Thoracic aorta (tissue), 2 donors: ENCODE data around the gene TMCC3. TPM values are rescaled to one million over a fixed set of nuclear protein-coding genes. Genes with fewer than 3 reads are reported as not detected.

Experiments used
- ATAC-seq: fragments of 150-250 bp; one replicate; pipeline ENCODE4 v1.8.0; 2017; ENCODE audit warnings: low read depth; ENCODE audit not compliant: insufficient number of reproducible peaks, low FRiP score
- DNase-seq: peaks from one replicate; pipeline ENCODE4 v3.0.0-alpha.2; 2020; ENCODE audit warnings: low spot score
- H3K27ac ChIP-seq, 2 donors: fragments of 200-600 bp; sonication (generic); 1 replicate in 1 of 2; 2 replicates in 1 of 2; pipeline ENCODE4 v1.5.1; 2016; ENCODE audit warnings: mild to moderate bottlenecking in 2 of 2, moderate library complexity in 2 of 2
- H3K27me3 ChIP-seq: fragments of 200-600 bp; sonication (generic); replicated peaks from 2 replicates; pipeline ENCODE4 v1.6.0; 2016; ENCODE audit warnings: mild to moderate bottlenecking; ENCODE audit not compliant: insufficient read depth
- H3K36me3 ChIP-seq: fragments of 200-600 bp; sonication (generic); one replicate; pipeline ENCODE4 v1.5.1; 2016
- H3K4me1 ChIP-seq, 2 donors: fragments of 200-600 bp; sonication (generic); 1 replicate in 1 of 2; 2 replicates in 1 of 2; pipeline versions ENCODE4 v1.5.1 to v1.6.0; 2016; ENCODE audit warnings: low read depth in 2 of 2, mild to moderate bottlenecking in 1 of 2; ENCODE audit not compliant: control insufficient read depth in 1 of 2
- H3K4me3 ChIP-seq: fragments of 200-600 bp; sonication (generic); 2 replicates; pipeline ENCODE4 v1.5.1; 2016; ENCODE audit warnings: mild to moderate bottlenecking
- H3K9me3 ChIP-seq: fragments of 200-600 bp; sonication (generic); 2 replicates; pipeline ENCODE4 v1.5.1; 2016
- total RNA-seq, 2 donors: library from RNA; depleted of rRNA; stranded (reverse); fragments of >200 nt; gene quantifications; one replicate each; pipeline versions ENCODE4 v1.1.0 to v1.2.3, GENCODE V29; 2016
- TF ChIP-seq, protein P1 (sequence below): fragments of 200-600 bp; sonication (generic); IDR thresholded peaks from one replicate; pipeline ENCODE4 v1.5.1; 2019; ENCODE audit warnings: antibody characterized with exemption

TMCC3 gene
- total RNA-seq, 2 donors from 2014 or later, result 6.9 to 12.4 TPM

DNA sequence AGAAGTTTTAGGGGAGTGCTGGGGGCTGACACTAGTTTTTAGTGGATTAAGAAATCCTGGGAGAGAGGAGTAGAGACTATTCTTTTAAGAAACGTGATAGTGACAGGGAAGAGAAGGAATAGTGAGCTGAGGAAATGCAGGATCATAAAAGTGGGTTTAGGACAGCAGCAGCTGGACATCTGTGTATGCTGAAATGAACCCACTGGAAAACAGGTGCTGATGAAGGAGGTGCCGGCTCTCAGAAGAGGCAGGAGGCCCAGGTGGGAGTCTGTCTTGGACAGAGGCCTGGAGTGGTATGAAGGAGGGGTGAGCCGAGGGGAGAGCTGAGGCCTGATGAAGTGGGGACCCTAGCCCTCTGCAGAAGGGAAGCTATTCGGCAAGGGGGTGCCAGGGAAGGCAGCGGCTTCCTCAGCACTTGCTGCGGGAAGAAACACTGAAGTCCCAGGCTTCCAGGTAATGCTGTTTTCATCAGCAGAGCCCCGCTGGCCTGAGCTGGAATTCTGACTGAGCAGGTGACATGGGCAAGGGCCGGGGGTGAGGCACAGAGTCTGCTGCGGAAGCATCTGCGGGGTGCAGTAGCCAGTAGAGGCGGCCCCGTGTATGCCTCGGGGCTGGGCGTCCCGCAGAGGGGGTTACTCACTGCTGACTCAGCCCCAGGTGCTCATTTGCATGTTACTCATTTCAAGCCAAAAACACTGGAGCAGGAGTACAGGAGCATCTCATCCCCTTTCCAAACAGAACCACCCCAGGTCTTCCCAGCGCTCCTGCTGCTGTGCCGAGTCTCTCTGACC is 89.7 kb downstream of the TMCC3 start:
- Histone ChIP-seq H3K4me3 (no peak overlapping the region), H3K27me3 (no peaks in the 10 kb centered on the region), H3K27ac (no peak overlapping the region), H3K36me3 (no peaks in the 10 kb centered on the region), H3K4me1 (no peaks in the 10 kb centered on the region), H3K9me3 (no peaks in the 10 kb centered on the region)
- DNase-seq (no peak), ATAC-seq (no peak)
- TF ChIP-seq, protein P1, sequence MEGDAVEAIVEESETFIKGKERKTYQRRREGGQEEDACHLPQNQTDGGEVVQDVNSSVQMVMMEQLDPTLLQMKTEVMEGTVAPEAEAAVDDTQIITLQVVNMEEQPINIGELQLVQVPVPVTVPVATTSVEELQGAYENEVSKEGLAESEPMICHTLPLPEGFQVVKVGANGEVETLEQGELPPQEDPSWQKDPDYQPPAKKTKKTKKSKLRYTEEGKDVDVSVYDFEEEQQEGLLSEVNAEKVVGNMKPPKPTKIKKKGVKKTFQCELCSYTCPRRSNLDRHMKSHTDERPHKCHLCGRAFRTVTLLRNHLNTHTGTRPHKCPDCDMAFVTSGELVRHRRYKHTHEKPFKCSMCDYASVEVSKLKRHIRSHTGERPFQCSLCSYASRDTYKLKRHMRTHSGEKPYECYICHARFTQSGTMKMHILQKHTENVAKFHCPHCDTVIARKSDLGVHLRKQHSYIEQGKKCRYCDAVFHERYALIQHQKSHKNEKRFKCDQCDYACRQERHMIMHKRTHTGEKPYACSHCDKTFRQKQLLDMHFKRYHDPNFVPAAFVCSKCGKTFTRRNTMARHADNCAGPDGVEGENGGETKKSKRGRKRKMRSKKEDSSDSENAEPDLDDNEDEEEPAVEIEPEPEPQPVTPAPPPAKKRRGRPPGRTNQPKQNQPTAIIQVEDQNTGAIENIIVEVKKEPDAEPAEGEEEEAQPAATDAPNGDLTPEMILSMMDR, result no peak

DNA sequence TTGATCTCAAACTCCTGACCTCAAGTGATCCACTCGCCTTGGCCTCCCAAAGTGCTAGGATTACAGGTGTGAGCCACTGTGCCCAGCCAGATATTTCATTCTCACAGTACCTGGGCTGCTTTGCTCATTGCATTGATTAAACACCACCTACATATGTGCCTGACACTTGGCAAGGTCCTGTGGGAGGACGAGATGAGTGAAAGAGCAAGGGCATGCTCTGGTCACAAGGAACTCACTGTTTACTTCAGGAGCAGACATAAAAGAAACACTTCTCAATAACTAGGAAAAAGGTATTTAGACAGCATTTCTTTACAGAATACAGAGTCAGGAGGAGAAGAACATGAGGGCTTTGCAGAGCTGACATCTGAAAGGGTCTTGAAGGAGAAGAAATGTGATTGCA is 91.7 kb downstream of the TMCC3 start:
- H3K9me3 ChIP-seq, result no peaks in the 10 kb centered on the region
- DNase-seq (no peak), ATAC-seq (no peak)
- TF ChIP-seq, protein P1, result no peak
- no peak overlapping the region for H3K27ac ChIP-seq
- no peaks in the 10 kb centered on the region for H3K4me1 ChIP-seq
- H3K36me3 ChIP-seq, result no peaks in the 10 kb centered on the region
- no peaks in the 10 kb centered on the region for H3K27me3 ChIP-seq
- no peak overlapping the region for H3K4me3 ChIP-seq

- DNase-seq (no peak), ATAC-seq (no peak)
- Histone ChIP-seq H3K4me1 (no peaks in the 10 kb centered on the region), H3K27ac (no peak overlapping the region), H3K4me3 (no peak overlapping the region), H3K36me3 (no peaks in the 10 kb centered on the region), H3K27me3 (no peaks in the 10 kb centered on the region), H3K9me3 (no peaks in the 10 kb centered on the region)
- TF ChIP-seq, protein P1, result no peak
These were observed 92.5 kb downstream of the TMCC3 start for GRCh38 chr12:94557746-94558295.

GRCh38 chr12:94555687-94556086 is 94.7 kb downstream of the TMCC3 start:
- H3K27ac ChIP-seq, result no peak overlapping the region
- no peaks in the 10 kb centered on the region for H3K36me3 ChIP-seq
- no peaks in the 10 kb centered on the region for H3K4me1 ChIP-seq
- no peak for ATAC-seq
- H3K9me3 ChIP-seq, result no peaks in the 10 kb centered on the region
- DNase-seq, result no peak
- H3K4me3 ChIP-seq, result no peak overlapping the region
- no peaks in the 10 kb centered on the region for H3K27me3 ChIP-seq
- TF ChIP-seq, protein P1, result no peak

GRCh38 chr12:94553875-94554274 is 96.5 kb downstream of the TMCC3 start:
- ATAC-seq, result no peak
- H3K36me3 ChIP-seq, result no peaks in the 10 kb centered on the region
- no peaks in the 10 kb centered on the region for H3K9me3 ChIP-seq
- no peak for DNase-seq
- no peaks in the 10 kb centered on the region for H3K27me3 ChIP-seq
- no peaks in the 10 kb centered on the region for H3K4me1 ChIP-seq
- H3K27ac ChIP-seq, result no peak overlapping the region
- no peak overlapping the region for H3K4me3 ChIP-seq
- TF ChIP-seq, protein P1, result no peak
